NCI-H1694 (cell line): ENCODE data around the gene CDC27.
"Not testable (repeated sequence)": the region's sequence is repeated elsewhere in the genome, so short reads cannot be mapped to it uniquely, and the experiment has no call there.

Experiments used
- DNase-seq: peaks from one replicate; lab custom pipeline; 2025; lab: John Stamatoyannopoulos, UW

Gene CDC27

DNA sequence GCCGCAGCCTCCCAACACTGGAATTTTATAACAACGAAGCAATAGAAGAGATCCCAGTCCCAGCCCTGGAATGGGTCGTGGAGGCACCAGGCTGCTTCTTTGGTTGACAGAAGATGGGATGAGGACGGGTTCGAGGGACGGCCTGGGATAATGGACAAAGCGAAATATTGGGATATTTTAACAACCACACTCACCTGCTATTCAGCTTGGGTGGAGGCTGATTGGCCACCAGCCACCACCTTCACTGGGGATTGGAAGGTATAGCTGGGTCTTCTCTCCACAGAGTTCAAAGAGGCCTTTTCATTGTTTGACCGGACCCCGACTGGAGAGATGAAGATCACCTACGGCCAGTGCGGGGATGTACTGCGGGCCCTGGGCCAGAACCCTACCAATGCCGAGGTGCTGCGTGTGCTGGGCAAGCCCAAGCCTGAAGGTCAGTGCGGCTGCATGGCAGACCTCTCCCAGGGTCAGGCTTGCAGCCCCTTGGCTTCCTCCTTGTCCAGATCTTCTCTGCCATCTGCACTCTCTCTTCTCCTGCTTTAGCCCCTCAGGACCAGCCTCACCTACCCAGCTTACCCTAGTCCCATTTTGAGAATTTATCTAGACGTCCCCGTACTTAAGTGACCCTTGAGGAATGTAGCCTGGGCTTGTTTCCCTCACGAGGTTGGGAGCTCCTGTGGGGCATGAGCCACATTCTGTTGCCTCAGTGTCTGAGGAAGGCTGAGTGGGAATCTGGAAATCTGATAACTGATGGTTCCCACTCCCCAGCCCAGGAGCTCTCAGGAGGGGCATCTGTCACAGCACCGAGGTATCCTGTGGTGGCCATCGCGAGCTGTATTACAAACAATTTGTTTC lies 30.8 kb upstream of the CDC27 start:
- DNase-seq = no peak

DNA sequence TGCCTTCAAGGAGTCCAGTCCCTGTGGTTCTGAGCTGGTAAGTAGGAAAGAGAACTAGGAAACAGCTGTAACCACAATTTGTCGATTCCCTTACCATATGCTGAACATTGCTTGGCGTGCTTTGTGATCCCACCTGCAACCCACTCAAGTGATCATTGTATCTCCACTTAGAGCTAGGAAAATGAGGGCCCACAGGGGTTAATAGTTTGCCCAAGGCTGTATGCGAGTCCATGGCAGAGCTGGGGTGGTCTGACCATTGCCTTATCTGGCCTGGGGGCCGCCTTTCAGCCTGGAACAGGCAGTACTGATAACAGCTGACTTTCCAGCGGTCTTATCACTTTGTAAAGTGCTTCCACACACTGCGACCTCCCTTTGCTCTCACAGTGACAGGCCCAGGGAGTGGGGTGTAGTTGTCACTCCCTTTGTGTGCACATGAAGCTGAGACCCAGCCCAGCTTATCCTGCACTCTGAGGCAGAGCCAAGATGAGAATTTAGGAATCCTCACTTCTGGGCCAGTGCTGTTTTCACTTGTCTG lies 29.9 kb upstream of the CDC27 start:
- DNase-seq = no peak

DNA sequence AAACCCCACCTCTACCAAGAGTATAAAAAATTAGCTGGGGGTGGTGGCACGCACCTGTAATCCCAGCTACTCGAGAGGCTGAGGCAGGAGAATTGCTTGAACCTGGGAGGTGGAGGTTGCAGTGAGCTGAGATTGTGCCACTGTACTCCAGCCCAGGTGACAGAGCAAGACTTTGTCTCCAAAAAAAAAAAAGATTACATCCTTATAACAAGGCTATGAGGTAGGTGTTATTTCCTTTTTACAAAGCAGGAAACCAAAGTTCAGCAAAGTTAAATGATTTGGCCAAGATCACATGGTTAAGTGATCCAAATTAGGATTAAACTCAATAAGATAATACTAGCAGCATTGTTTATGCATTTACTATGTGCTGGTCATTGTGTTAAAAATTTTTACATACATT lies 28.2 kb upstream of the CDC27 start:
- not testable (repeated sequence) for DNase-seq

DNA sequence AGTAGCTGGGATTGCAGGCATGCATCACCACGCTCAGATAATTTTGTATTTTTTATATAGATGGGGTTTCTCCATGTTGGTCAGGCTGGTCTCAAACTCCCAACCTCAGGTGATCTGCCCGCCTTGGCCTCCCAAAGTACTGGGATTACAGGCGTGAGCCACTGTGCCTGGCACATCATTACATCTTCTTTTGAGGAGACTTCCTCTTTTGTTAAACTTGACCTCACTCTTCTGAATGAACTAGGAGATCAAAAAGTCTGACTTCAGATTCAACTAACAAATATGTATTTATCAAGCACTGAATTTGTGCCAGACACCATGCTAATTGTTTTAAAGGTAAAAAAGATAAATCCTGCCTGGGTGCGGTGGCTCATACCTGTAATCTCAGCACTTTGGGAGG lies 27.7 kb upstream of the CDC27 start:
- not testable (repeated sequence) for DNase-seq

DNA sequence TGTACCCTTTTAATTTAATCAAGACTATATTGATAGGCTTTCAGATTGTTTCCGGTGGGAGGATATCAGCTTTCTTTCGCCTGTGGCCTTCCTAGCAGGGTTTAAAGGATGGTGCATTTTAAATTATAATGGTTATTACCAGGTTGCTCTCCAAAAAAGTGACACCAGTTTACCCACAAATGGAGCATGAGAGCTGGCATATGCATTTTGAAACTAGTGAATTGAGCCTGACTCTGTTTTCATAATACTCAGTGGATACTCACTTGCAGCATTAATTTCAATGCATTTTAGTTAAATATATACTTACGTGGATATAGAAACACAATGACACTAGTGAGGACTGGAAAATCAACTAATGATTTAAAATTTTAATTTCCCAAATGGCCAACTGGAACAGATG lies 25.8 kb upstream of the CDC27 start:
- DNase-seq = no peak

DNA sequence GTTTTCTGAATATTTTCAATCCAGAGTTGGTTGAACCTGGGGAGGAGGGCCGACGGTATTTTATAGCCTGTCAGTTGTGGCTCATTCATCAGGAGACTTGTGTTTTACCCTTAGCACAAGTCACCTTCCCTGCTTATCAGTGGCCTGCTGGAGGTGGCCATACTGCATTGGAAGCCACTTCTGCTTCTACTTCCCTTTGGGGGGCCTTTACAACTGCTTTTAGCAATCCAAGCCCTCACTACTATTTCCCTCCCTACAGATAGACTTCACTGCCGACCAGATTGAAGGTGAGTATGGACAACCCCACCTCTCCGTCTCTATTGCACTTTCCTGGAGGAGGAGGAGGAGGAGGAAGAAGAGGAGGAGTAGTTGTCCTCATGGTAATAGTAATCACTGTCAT lies 24.4 kb upstream of the CDC27 start:
- DNase-seq = no peak

DNA sequence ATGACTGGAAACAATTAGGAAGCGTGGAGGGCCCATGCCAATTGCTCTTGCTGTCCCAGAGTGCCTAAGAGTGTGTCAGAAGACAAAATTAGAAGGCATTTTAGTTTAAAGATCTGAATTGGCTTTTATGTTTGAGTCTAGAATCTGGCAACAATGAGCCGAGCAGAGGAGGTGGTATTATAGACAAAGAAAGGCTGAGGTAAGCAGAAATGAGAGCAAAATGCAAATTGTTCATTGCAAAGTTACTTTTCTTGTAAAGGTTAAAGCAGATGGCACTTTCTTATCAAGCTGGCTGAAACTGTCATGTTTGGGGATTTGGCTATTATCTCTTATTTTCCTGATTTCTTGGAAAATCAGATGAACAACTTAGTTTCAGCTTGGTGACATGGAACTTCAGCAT lies 23.4 kb upstream of the CDC27 start:
- no peak for DNase-seq

DNA sequence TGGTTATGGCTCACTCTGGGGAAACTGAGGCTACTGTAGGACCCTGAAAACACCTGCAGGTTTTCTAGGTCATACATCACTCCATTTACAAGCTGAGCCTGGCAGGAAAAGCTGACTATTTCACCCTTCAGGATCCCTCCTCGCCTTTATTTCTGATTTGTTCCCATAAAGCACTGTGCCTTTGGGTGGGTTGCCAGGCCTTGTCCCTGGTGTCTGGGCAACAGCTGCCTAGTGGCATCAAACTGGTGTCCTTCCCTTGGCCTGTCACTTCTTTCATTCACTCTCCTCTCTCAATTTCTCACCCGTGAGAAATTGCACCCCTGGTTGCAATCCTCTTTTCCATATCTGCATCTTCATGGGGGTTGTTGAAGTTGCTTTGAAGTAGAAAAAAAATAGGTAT lies 21.7 kb upstream of the CDC27 start:
- DNase-seq = no peak

DNA sequence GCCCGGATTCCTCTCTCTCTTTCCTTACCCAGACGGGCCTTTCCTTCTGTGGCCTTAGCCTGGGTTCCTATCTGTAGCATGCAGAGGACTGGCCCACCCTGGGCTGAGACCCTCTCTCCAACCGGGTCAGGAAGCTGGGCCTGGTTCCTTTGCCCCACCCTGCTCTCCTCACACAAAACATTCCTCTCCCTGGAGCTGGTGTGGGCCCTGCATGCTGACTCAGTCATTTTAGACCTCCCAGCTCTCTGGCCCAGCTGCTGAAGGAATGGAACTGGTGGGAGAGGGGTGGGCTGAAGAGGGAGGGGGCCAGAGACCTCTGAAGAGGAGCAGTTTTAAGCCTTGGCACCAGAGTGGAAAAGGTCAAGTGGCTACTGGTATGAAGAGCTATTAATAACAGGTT lies 21.0 kb upstream of the CDC27 start:
- no peak for DNase-seq

DNA sequence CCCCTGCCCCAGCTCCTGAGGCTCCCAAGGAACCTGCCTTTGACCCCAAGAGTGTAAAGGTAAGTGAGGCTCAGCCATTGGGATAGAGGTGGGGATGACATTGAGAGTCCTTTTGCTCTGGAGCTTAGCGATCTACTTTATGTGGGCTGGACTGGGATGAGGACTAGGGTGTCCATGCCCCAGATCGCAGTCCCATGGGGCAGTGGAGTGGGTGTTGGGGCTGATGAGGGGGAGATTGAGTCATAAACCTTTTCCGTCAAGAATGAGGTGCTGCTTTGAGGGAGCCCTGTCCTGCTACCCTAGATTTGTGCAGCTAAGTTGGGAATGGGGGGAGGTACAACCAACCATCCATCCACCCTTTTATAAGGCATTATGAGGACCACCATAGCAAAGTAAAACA lies 20.4 kb upstream of the CDC27 start:
- DNase-seq = no peak

DNA sequence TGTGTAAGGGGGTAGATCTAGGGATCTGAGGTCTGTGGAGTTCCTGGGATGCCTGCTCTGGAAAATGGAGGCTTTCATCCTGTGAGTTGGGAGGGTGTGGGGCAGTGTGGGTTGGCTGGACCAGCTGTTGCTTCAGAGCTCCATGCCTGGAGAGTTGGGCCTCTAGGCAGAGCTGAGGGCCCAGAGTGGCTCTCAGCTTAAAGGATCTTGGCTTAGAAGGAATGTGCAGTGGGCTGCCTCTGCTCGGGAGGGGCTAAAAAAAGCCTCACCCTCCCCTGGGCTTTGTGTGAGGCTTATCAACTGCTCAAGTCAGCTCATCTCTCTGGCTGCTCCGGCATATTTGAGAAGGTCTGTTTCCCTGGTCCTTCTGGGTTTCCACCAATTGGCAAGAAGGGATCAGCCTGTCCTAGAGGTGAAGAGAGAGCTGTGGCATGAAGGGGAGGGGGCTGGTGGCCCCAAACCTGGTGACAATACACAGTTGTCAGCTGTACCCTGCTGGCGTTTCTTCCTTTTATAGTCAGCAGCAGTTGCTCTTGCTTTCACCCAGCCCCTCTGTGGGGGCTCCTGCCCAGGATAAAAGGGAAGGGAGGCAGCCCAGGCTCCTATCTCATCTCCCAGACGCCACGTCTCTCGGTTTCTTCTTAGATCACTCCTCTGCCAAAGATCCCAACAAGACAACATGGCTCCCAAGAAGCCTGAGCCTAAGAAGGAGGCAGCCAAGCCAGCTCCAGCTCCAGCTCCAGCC lies 19.8 kb upstream of the CDC27 start, which contains the start of gene MYL4:
Gene MYL4, plus strand, starts transcription at position 605 of the 745 bp plus-strand sequence. Its CDS starts 75 bp downstream, at position 680.
- DNase-seq = no peak

DNA sequence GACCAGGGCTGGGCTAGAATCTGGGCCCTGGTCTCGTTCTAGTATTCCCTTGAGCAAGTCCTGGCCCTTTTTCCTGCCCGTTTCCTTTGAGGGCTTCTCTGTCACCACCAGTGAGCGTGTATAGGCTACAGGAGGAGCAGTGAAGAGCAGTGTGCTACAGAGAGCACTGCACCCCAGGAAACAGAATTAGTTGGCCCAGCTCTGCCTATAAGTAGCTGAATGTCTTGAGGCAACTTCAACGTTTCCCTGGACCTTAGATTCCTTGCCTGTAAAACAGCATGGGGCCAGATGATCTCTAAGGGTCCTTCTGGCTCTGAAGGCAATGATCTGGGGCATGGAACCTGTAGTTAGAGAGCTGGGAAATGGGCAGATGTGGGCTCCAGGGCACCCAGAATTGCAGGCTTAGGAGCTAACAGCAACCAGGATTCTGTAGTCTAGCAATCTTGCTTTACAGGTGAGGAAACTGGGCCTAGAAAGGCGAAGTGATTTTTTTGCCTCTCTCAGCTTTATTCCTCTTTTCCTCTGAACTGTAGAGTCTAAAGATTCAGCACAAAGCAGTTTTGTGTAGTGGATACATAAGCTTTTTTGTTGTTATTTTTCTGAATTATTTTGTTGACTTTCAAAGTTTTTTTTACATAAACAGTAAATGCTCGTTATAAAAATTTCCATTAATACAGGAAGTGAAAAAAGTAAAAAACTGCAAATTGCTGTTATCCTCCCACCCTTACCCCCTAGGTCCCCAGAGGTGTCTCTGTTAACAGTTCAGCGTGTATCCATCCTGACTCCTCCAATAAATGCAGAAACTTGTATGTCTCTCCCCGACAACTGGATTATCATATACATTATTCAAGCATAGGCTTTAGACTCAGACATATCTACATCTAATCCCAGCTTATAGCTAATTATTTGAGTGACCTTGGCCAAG lies 18.3 kb upstream of the CDC27 start:
- no peak for DNase-seq

DNA sequence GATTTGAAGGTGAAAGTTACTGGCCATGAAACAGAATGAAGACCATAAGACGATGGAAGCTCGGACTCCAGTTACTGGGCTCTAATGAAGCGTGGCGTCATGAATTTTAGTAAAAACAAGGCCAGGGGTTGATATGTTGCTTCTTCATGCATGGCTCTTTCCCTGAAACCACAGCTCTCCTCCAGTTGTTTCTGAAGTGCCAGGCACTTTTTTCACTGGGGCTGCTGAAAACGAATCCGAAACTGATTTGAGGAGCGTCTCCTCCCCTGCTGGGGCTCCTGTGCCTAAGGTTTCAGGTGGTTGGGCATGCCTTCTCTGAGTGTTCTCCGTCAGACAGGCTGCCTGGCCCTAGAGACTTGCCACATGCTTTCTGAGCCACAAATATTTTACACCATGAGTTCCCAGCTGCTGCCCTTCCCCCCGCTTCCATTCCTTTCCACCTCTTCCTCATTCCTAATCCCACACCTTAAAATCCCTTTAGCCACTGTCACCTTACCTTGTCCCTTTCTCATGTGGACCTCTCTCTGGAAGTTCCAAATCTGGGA lies 16.4 kb upstream of the CDC27 start:
- no peak for DNase-seq

DNA sequence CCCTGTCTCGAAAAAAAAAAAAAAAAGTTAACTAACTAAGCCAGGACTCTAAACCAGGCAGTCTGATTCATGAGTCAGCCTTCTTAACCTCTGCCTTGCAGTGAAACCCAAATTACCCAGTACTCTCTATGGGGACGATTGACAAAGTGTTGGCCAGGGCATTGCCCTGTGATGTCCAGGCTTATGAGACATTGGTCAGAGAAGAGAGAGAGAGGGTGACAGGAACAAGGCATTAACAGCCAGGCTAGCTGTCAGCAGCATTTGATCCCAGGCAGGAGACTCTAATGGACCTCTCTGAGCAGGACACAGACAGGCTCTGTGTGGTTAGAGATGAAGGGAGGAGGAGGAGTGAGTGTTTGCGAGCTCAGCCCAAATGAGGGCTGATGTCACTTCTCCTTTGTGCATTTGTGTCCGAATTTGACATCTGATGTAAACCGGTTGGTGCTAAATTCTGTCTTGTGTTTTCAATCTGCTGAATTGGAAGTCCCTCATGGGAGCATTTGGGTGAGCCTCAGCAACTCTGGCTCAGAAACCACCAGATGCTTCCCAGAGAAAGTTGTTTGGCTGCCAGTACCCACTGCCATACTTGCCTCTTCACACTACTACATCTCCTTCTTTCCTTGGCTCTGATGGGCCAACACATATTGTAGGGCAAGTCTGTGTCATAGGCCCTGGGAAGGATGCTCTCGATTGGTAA lies 15.8 kb upstream of the CDC27 start:
- DNase-seq = peak; percentile 20

DNA sequence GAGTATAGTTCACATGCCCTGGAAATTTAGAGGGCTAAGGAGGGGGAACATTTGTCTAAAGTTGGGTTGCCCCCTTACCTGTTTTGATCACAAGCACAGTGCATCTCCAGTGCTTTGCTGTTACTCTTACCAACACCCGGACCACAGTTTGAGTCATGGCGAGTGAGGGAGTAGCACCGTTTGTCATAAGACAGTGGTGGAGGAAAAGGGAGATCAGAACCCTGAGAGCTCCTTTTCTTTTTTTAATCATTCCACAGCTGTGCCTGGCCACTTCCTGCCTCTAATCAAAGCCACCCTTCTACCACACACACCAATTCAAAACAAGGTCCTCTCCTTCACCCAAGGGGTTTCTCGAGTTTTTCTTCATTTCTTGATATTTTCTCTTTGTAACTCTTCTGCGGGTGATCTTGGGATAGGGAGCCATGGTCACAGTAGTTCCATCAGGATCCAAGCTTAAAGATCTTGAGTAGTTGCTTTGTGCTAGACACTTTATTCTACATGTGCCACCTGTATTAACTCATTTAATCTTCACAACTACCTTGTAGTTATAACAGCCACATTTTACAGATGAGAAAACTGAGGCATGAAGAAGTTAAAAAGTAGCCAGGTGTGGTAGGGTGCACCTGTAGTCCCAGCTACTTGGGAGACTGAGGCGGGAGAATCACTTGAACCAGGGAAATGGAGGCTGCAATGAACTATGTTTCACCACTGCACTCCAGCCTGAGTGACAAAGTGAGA lies 15.1 kb upstream of the CDC27 start:
- no peak for DNase-seq

DNA sequence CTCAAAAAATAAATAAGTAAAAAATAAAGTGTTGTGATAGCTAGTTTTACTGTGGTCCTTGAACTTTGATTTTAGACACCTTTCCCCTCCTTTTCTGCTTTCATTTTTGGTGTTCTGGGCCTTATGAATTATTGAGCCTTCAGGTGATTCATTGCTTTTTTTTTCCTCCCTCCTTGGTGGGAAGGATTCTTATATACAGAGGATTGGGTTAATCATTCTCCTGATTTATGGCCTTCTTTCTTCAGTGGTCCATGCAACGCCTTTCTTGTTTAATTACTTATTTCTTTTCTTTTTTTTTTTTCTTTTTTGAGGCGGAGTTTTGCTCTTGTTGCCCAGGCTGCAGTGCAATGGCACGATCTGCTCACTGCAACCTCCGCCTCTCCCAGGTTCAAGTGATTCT lies 12.1 kb upstream of the CDC27 start:
- no peak for DNase-seq

DNA sequence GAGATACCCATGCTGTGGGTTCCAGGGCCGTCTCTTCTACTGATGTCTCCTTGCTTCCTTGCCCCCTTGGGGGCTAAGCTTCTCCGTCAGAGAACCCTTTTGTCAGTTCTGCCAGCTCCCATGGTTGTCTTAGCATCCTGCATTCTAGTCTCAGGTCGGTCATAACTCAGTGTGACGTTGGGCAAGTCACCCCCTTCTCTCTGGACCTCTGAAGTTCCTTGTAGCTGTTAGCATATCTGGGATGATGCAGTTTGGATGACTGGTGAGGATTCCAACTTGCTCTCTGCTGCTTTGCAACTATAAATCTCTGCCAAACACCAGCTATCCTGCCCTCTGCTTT lies 11.2 kb upstream of the CDC27 start:
- no peak for DNase-seq

DNA sequence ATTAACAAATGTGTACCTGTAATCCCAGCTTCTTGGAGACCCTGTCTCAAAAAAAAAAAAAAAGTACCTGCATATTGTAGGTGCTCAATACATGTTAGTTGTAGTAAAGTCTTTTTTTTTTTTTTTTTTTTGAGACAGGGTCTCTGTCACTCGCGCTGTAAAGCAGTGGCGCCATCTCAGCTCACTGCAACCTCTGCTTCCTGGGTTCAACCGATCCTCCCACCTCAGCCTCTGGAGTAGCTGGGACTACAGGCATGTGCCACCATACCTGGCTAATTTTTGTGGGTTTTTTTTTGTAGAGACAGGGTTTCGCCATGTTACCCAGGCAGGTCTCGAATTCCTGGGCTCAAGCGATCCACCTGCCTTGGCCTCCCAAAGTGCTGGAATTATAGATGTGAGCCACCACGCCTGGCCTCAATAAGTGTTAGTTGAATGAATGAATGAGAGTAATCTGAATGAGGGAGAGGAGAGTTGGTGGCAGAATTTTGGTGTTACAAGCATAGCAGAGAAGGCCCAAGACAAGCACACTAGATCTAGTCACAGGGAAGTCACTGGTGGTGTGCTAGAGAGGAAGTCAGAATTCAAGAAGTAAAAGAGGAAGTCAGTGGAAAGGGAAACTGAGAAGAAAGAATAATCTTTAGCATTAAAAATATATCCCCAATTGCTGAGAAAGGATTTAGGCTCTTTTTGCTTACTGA lies 10.7 kb upstream of the CDC27 start:
- DNase-seq = no peak

DNA sequence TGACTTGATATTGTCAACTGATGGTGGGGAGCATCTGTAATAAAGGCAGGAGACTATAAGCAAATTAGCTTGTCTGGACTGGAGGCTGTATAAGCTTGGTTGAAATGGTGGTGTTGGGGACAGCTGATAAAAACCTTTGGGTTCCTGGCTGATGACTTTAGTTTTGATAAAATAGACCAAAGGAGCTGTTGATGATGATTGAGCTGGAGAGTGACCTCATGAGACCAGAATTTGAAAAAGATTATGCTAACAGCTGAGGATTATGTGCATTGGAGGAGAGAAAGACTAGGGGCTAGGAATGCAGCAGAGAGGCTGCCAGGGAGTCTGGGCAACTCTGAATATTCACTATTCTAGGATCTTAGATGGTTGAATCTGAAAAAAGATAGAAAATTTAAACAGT lies 8.7 kb upstream of the CDC27 start:
- DNase-seq = no peak

DNA sequence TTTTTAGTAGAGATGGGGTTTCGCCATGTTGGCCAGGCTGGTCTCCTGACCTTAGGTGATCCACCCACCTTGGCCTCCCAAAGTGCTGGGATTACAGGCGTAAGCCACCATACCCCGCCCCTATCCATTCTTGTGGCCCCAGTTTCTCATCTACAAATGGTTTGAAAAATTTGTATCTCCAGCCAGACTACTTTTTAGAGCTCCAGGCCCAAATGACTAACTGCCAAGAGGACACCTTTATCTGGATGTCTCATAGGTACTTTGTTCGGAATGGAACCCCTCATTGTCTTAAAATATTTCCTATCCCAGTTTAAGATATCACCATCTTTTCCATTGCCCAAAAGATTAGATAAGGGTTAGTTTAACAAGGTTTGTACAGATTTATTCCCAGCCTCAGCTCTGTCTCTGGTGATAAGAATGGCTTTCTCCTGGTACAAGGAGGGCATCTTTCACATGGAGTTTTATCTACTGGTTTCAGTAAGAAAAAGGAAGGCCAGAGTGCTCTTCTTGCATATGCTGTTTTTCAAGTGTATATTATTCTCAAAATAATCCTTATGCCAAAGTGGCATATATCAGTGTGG lies 4.9 kb upstream of the CDC27 start:
- no peak for DNase-seq
